Measurements from ENCODE around the gene TTC33.

Gene TTC33

DNA sequence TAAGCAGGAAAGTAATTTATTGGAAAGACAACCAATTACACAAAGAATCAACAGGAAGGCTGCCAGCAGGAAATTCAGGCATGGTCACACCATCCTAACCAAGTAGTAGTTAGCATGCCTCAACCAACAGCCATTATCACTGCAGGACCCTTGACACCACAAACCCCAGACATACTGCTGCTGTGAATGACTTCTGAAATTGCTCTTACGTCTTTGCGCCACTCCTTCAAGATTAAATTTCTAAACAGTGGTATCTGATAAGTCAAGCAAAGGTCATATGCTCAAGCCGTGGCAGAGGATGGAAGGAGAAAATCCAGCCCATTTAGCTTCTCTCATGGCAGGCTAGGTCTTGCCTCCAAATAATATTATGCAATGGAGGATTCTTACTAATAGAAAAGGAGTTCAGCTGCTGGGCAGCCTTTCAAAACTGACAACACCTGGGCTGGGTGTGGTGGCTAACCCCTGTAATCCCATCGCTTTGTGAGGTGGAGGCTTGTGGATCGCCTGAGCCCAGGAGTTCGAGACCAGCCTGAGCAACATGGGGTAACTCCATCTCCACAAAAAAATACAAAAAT lies 81.0 kb downstream of the TTC33 start:
- Histone ChIP-seq H3K79me2 (ENCODE audit: control insufficient read depth, insufficient read depth, low read length, poor library complexity) (no peaks in the 10 kb centered on the region), H2BK12ac (ENCODE audit: low read length) (no peak overlapping the region), H3K4me2 (ENCODE audit: low read length) (no peak overlapping the region), H3K36me3 (ENCODE audit: control insufficient read depth in 1 of 2, insufficient read depth in 2 of 2, low read length in 2 of 2) (no peaks in the 10 kb centered on the region), H3K4ac (ENCODE audit: low read depth, low read length) (no peak overlapping the region), H4K91ac (ENCODE audit: low read depth, low read length) (no peak overlapping the region), H3K9me3 (ENCODE audit: insufficient read depth, low read depth, low read length) (no peaks in the 10 kb centered on the region), H3K27me3 (ENCODE audit: insufficient read depth, low read length) (no peaks in the 10 kb centered on the region), H4K12ac (ENCODE audit: low read depth, low read length) (no peak overlapping the region), H2AK5ac (ENCODE audit: low read length) (no peak overlapping the region), H2BK5ac (ENCODE audit: low read depth, low read length, poor library complexity) (no peak overlapping the region), H3K4me3 (ENCODE audit: low read depth, low read length) (no peak overlapping the region), H3K27ac (ENCODE audit: low read depth, low read length) (no peak overlapping the region), H3K79me1 (ENCODE audit: low read length) (peaks cover 2% of the 10 kb centered on the region), H3K18ac (ENCODE audit: low read length) (no peak overlapping the region), H3K4me1 (ENCODE audit: control insufficient read depth in 1 of 2, insufficient read depth in 2 of 2, low read length in 2 of 2) (peaks cover 0 to 2% of the 10 kb centered on the region in 2 experiments), H3K14ac (ENCODE audit: low read length) (no peak overlapping the region), H2AFZ (ENCODE audit: insufficient read depth, low read length, poor library complexity) (no peak overlapping the region), H3K9ac (ENCODE audit: low read length) (no peak overlapping the region), H3K23ac (ENCODE audit: low read length) (no peak overlapping the region), H4K8ac (ENCODE audit: low read depth, low read length) (no peak overlapping the region), H2BK120ac (ENCODE audit: insufficient read depth, low read length, poor library complexity) (no peak overlapping the region)
- WGBS (ENCODE audit: extremely low coverage, insufficient coverage, insufficient read length) = no CpG with 5 or more reads among the region's 6 CpGs
- DNase-seq = no peak

DNA sequence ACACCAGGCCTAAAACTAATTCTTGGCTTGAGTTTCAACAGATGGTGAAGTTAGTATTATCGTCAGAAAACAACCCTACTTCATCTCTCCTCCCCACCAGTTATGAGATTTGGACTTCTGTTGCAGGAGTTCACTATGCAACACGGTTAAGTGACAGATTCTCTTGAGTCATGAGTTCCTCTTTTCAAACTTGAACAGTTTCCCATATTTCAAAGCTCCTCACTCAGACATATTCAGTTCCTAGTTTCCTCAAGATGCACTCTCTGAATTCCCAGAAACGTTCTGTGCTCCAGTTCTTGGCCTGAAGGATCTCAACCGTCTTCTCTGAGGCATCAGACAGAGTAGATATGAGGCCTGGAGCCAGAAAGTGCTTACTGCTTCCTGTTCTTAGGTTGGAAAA lies 83.3 kb downstream of the TTC33 start:
- Histone ChIP-seq H3K4ac (ENCODE audit: low read depth, low read length) (no peak overlapping the region), H3K27ac (ENCODE audit: low read depth, low read length) (no peak overlapping the region), H3K79me2 (ENCODE audit: control insufficient read depth, insufficient read depth, low read length, poor library complexity) (no peaks in the 10 kb centered on the region), H2AK5ac (ENCODE audit: low read length) (no peak overlapping the region), H3K14ac (ENCODE audit: low read length) (no peak overlapping the region), H2BK5ac (ENCODE audit: low read depth, low read length, poor library complexity) (no peak overlapping the region), H4K8ac (ENCODE audit: low read depth, low read length) (no peak overlapping the region), H3K9ac (ENCODE audit: low read length) (no peak overlapping the region), H3K4me2 (ENCODE audit: low read length) (no peak overlapping the region), H4K91ac (ENCODE audit: low read depth, low read length) (no peak overlapping the region), H3K27me3 (ENCODE audit: insufficient read depth, low read length) (no peaks in the 10 kb centered on the region), H3K79me1 (ENCODE audit: low read length) (no peaks in the 10 kb centered on the region), H2BK120ac (ENCODE audit: insufficient read depth, low read length, poor library complexity) (no peak overlapping the region), H3K4me1 (ENCODE audit: control insufficient read depth in 1 of 2, insufficient read depth in 2 of 2, low read length in 2 of 2) (no peaks in the 10 kb centered on the region), H3K4me3 (ENCODE audit: low read depth, low read length) (no peak overlapping the region), H2BK12ac (ENCODE audit: low read length) (no peak overlapping the region), H2AFZ (ENCODE audit: insufficient read depth, low read length, poor library complexity) (no peak overlapping the region), H3K9me3 (ENCODE audit: insufficient read depth, low read depth, low read length) (no peaks in the 10 kb centered on the region), H3K36me3 (ENCODE audit: control insufficient read depth in 1 of 2, insufficient read depth in 2 of 2, low read length in 2 of 2) (no peaks in the 10 kb centered on the region), H4K12ac (ENCODE audit: low read depth, low read length) (no peak overlapping the region), H3K18ac (ENCODE audit: low read length) (no peak overlapping the region), H3K23ac (ENCODE audit: low read length) (no peak overlapping the region)
- WGBS (ENCODE audit: extremely low coverage, insufficient coverage, insufficient read length) = no CpG with 5 or more reads among the region's 4 CpGs
- no peak for DNase-seq

GRCh38 chr5:40669606-40670390 lies 86.0 kb downstream of the TTC33 start:
- Histone ChIP-seq H3K9ac (ENCODE audit: low read length) (no peak overlapping the region), H3K79me2 (ENCODE audit: control insufficient read depth, insufficient read depth, low read length, poor library complexity) (no peaks in the 10 kb centered on the region), H3K14ac (ENCODE audit: low read length) (no peak overlapping the region), H3K4me2 (ENCODE audit: low read length) (no peak overlapping the region), H2BK5ac (ENCODE audit: low read depth, low read length, poor library complexity) (no peak overlapping the region), H3K27ac (ENCODE audit: low read depth, low read length) (no peak overlapping the region), H4K12ac (ENCODE audit: low read depth, low read length) (no peak overlapping the region), H3K9me3 (ENCODE audit: insufficient read depth, low read depth, low read length) (no peaks in the 10 kb centered on the region), H4K8ac (ENCODE audit: low read depth, low read length) (no peak overlapping the region), H4K91ac (ENCODE audit: low read depth, low read length) (no peak overlapping the region), H3K36me3 (ENCODE audit: control insufficient read depth in 1 of 2, insufficient read depth in 2 of 2, low read length in 2 of 2) (no peaks in the 10 kb centered on the region), H2AK5ac (ENCODE audit: low read length) (no peak overlapping the region), H2BK120ac (ENCODE audit: insufficient read depth, low read length, poor library complexity) (no peak overlapping the region), H3K79me1 (ENCODE audit: low read length) (no peaks in the 10 kb centered on the region), H3K27me3 (ENCODE audit: insufficient read depth, low read length) (no peaks in the 10 kb centered on the region), H3K4me3 (ENCODE audit: low read depth, low read length) (no peak overlapping the region), H3K4me1 (ENCODE audit: control insufficient read depth in 1 of 2, insufficient read depth in 2 of 2, low read length in 2 of 2) (no peaks in the 10 kb centered on the region), H2AFZ (ENCODE audit: insufficient read depth, low read length, poor library complexity) (no peak overlapping the region), H2BK12ac (ENCODE audit: low read length) (no peak overlapping the region), H3K18ac (ENCODE audit: low read length) (no peak overlapping the region), H3K23ac (ENCODE audit: low read length) (no peak overlapping the region), H3K4ac (ENCODE audit: low read depth, low read length) (no peak overlapping the region)
- no CpG with 5 or more reads among the region's 6 CpGs for WGBS (ENCODE audit: extremely low coverage, insufficient coverage, insufficient read length)
- DNase-seq = no peak

DNA sequence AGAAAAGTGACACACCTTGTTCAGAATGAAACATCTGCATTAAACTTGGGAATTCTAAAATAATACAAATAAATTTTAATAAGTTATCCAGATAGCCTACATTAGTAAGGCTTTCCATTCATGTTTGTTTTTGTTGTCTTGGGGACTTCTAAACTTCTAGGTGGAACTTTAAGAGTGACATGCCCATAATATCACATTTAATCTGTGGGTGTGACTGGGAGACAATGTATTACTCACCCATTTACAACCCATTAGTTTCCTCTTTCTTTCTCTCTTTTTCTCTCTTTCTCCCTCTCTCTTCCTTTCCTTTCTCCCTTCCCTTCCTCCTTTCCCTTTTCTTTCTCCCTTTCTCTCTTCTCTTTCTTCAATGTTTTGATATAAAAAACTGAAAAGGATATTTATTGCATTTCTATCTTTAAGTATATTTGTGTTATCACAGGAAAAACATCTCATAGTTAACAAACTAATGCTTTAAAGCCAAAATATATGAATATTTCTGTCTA lies 88.5 kb downstream of the TTC33 start:
- no peaks in the 10 kb centered on the region for H3K27me3 ChIP-seq (ENCODE audit: insufficient read depth, low read length)
- H3K79me1 ChIP-seq (ENCODE audit: low read length) = no peaks in the 10 kb centered on the region
- no peak overlapping the region for H3K9ac ChIP-seq (ENCODE audit: low read length)
- H3K4me2 ChIP-seq (ENCODE audit: low read length) = no peak overlapping the region
- no peak overlapping the region for H4K12ac ChIP-seq (ENCODE audit: low read depth, low read length)
- no peak overlapping the region for H3K4ac ChIP-seq (ENCODE audit: low read depth, low read length)
- H3K18ac ChIP-seq (ENCODE audit: low read length) = no peak overlapping the region
- H2BK5ac ChIP-seq (ENCODE audit: low read depth, low read length, poor library complexity) = no peak overlapping the region
- H3K27ac ChIP-seq (ENCODE audit: low read depth, low read length) = no peak overlapping the region
- no peak overlapping the region for H4K91ac ChIP-seq (ENCODE audit: low read depth, low read length)
- H2BK12ac ChIP-seq (ENCODE audit: low read length) = no peak overlapping the region
- H3K36me3 ChIP-seq (ENCODE audit: control insufficient read depth in 1 of 2, insufficient read depth in 2 of 2, low read length in 2 of 2) = no peaks in the 10 kb centered on the region
- no peak overlapping the region for H3K14ac ChIP-seq (ENCODE audit: low read length)
- no peak for DNase-seq
- no peaks in the 10 kb centered on the region for H3K79me2 ChIP-seq (ENCODE audit: control insufficient read depth, insufficient read depth, low read length, poor library complexity)
- no peaks in the 10 kb centered on the region for H3K4me1 ChIP-seq (ENCODE audit: control insufficient read depth in 1 of 2, insufficient read depth in 2 of 2, low read length in 2 of 2)
- H4K8ac ChIP-seq (ENCODE audit: low read depth, low read length) = no peak overlapping the region
- no peak overlapping the region for H2AFZ ChIP-seq (ENCODE audit: insufficient read depth, low read length, poor library complexity)
- H3K9me3 ChIP-seq (ENCODE audit: insufficient read depth, low read depth, low read length) = no peaks in the 10 kb centered on the region
- no peak overlapping the region for H2BK120ac ChIP-seq (ENCODE audit: insufficient read depth, low read length, poor library complexity)
- H3K4me3 ChIP-seq (ENCODE audit: low read depth, low read length) = no peak overlapping the region
- H3K23ac ChIP-seq (ENCODE audit: low read length) = no peak overlapping the region
- H2AK5ac ChIP-seq (ENCODE audit: low read length) = no peak overlapping the region

Data from trophoblast cell (in vitro differentiated cells and primary cell).